Right lung (tissue), 10 donors: ENCODE data around the gene ATP6V1C2. TPM values are rescaled to one million over a fixed set of nuclear protein-coding genes. Genes with fewer than 3 reads are reported as not detected.

ENCODE experiments used
- DNase-seq, 2 donors: peaks; one replicate each; pipeline ENCODE4 v3.0.0-alpha.2; 2013
- long read RNA-seq, 8 donors: transcript quantifications; one replicate each; lab custom pipeline, GENCODE V29; 2026
- polyA plus RNA-seq, 5 donors: library from polyadenylated mRNA; unstranded; fragments of 120-200 nt; gene quantifications; one replicate each; pipeline versions ENCODE4 v1.2.1 to v1.2.3, GENCODE V29; 2013; ENCODE audit warnings: inconsistent platforms in 1 of 5, low replicate concordance in 1 of 5; ENCODE audit not compliant: insufficient read length in 5 of 5, insufficient read depth in 1 of 5

Gene ATP6V1C2, protein sequence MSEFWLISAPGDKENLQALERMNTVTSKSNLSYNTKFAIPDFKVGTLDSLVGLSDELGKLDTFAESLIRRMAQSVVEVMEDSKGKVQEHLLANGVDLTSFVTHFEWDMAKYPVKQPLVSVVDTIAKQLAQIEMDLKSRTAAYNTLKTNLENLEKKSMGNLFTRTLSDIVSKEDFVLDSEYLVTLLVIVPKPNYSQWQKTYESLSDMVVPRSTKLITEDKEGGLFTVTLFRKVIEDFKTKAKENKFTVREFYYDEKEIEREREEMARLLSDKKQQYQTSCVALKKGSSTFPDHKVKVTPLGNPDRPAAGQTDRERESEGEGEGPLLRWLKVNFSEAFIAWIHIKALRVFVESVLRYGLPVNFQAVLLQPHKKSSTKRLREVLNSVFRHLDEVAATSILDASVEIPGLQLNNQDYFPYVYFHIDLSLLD
- 1 to 10 TPM; 2.5 to 3.5 (median 2.9) TPM for polyA plus RNA-seq
- long read RNA-seq, donor 1, partial matches to known transcripts, result 222 of 443 reads
- long read RNA-seq, donor 1, other reads (novel, unspliced or antisense), result 221 of 443 reads
- long read RNA-seq, donor 2, partial matches to known transcripts, result 288 of 377 reads
- long read RNA-seq, donor 2, other reads (novel, unspliced or antisense), result 89 of 377 reads
- long read RNA-seq, donor 3, partial matches to known transcripts, result 150 of 299 reads
- long read RNA-seq, donor 3, other reads (novel, unspliced or antisense), result 149 of 299 reads
- long read RNA-seq, donor 4, partial matches to known transcripts, result 130 of 213 reads
- long read RNA-seq, donor 4, other reads (novel, unspliced or antisense), result 83 of 213 reads
- long read RNA-seq, donor 5, partial matches to known transcripts, result 122 of 344 reads
- long read RNA-seq, donor 5, other reads (novel, unspliced or antisense), result 222 of 344 reads
- long read RNA-seq, donor 6, partial matches to known transcripts, result 170 of 279 reads
- long read RNA-seq, donor 6, other reads (novel, unspliced or antisense), result 109 of 279 reads
- long read RNA-seq, donor 7, result 0 reads
- long read RNA-seq, donor 8, partial matches to known transcripts, result 65 of 125 reads
- long read RNA-seq, donor 8, other reads (novel, unspliced or antisense), result 60 of 125 reads

DNA sequence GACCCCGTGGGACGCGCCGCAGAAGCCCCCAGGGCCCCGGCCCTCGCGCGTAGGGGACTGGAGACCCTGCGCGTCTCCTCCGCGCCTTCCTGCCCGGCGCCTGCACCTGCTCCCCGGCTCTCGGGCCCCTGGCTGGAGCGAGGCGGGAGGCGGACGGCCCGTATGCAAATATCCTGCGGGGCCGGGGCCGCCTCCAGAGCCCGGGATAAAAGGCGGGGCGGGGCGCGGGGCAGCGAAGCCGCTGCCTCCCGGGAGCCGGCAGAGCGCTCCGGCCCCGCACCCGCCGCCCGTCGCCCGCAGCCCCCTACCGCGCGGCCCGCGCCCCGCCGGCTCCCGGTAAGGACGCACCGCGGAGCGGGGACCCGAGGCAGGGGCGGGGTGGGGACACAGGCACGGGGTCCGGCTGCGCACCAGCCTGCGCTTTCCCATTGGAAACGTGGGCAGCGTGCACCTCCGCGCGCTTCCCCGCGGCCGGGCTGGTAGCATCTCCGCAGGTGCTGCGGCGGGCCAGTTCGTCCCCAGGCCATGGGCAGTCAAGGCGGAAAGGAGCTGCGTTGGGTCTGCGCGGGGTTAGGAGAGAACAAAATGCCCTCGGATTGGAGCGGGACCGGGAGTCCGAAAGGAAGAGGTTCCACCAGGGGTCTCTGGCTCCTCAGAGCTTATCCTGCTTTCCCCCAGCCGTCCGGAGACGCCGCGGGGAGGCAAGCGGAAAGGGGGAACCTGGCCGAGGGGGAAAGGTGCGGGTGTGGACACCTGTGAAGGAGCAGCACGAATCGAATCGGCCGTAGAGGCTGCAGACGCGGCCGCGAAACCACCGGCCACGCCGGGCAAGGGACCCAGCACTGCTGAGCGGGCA is at the start of gene ATP6V1C2:
TSS of gene ATP6V1C2 (plus strand) at position 235 of the 856 bp plus-strand sequence. CDS start 1,220 bp downstream, outside the sequence.
- DNase-seq, result peak in 1 of 2 donors; percentile 14

DNA sequence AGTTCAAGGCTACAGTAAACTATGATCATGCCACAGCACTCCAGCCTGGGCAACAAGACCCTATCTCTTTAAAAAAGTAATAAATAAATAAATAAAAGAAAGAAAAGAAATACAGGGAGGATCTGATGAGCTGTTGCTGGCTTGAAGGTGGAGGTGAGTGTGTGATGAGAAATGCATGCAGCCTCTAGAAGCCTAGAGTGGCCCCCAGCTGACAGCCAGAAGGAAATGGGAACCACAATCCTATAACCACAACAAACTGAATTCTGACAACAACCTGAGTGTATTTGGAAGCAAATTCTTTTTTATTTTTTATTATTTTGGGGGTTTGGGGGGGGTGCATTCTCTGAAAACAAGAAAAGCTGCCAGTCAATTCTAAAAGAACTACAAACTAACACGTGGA is 46.3 kb upstream of the ATP6V1C2 start:
- DNase-seq, result no peak

DNA sequence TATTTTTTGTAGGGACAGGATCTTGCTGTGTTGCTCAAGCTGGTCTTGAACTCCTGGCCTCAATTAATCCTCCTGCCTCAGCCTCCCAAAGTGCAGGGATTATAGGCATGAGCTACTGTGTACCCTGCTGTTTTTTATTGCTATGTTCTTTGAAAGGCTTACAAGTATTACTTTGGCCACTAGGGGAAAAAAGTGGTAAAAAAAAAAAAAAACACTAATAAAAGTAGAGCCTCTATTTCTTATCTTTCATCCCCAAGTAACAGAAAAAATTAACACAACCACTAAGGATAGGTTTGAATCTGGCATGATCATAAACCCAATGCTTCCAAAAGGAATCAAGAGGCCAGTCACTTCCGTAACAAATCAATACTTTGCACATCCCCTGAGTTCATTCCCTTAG is 43.2 kb upstream of the ATP6V1C2 start:
- no peak for DNase-seq

DNA sequence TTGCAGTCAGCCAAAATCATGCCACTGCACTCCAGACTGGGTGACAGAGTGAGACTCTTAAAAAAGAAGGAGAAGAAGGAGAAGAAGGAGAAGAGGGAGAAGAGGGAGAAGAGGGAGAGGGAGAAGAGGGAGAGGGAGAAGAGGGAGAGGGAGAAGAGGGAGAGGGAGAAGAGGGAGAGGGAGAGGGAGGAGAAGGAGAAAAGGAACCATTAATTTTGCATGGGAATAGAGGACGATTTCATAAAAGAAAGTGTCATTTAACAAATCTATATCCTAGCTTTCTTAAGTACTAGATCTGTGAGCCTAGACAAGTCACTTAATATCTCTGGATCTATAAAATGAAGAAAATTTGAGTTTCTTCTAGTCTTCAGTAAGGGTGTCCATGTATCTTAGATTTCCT is 41.2 kb upstream of the ATP6V1C2 start:
- no peak for DNase-seq

DNA sequence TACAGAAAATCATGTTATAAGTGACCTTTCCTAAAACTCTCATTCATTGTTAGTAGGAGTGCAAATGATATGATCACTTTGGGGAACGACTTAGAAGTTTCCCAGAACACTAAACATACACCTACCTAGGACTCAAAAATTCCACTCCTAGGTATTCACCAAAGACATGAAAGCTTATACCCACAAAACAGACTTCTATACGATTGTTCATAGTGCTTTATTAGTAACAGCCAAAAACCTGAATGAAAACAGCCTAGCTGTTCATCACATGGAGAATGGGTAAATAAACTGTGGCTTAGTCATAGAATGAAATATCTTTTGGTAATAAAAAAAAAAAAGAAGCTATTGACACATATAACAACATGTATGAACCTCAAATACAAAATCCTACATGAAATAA is 40.5 kb upstream of the ATP6V1C2 start:
- no peak for DNase-seq

DNA sequence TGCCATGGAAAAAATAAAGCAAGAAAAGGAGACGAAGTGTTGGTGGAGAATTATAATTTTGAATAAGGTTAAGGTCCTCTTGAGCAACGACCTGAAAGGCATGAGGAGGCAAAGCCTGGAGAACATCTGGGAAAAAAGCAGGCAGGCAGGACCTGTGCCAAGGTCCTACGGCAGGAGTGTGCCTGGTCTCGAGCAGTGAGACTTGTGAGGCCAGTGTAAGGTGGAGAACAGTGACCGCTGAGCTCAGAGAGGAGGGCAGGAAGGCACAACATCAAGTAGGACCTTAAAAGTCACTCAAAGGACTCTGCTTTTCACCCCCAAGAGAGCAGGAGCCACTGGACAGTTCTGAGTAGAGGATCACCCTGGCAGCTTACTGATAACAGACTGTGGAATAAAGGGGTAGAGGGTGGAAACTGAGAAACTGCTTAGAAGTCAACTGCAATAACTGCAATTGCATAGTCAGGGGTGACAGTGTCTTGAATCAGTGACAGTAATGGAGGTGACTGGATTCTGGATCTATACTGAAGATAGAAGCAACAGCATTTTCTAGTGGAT is 35.2 kb upstream of the ATP6V1C2 start:
- no peak for DNase-seq

DNA sequence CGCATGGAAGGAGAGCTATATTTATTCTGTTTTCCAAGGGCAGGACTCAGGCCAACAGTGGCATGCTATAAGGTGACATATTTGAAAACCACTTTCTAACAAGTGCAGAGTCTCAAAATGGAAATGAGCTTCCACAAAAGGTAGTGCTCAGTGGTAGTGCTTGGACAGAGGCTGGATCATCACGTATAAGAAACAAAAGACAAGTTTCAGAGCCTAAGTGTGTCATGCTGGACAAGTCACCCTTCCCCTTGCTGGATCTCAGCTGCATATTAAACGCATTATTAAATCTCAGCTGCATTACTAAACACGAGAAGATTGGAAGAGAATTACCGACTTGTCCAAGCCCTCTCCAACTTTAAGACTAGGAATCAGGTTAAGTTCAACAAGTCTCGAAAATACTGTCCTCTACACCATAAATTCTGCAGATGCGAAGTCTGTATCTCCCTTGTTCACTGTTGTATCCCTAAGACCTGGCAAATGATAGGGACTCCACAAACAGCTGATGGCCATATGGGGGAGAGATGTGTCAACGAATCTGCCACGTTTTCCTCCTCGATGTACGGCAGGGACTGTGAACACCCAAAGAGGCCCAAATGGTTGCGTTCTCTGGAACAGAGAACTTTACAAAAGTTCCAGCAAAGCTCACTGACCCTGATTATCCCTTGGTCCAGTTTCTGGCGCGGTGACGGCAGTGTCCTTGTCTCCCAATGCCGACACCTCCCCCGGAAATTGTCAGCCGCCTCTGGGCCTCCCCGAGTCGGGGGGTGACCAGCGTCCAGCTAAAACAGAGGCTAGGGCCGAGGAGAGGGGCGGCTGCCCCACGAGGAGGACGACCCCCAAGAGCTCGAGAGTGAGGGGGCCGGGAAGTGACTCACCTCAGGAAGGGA is 32.3 kb upstream of the ATP6V1C2 start:
- DNase-seq, result no peak

DNA sequence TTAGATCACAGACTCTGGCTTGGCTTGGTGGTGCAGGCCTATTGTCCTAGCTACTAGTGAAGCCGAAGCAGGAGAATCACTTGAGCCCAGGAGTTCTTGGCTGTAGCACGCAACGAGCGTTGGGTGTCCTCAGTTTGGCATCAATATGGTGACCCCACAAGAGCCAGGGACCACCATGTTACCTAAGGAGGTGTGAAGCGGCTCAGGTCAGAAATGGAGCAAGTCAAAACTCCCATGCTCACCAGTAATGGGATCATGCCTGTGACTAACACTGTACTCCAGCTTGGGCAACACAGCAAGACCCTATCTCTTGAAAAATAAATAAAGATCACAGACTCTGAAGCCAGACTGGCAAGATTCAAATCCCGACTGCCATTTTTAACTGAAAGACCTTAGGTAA is 29.9 kb upstream of the ATP6V1C2 start:
- DNase-seq, result no peak

DNA sequence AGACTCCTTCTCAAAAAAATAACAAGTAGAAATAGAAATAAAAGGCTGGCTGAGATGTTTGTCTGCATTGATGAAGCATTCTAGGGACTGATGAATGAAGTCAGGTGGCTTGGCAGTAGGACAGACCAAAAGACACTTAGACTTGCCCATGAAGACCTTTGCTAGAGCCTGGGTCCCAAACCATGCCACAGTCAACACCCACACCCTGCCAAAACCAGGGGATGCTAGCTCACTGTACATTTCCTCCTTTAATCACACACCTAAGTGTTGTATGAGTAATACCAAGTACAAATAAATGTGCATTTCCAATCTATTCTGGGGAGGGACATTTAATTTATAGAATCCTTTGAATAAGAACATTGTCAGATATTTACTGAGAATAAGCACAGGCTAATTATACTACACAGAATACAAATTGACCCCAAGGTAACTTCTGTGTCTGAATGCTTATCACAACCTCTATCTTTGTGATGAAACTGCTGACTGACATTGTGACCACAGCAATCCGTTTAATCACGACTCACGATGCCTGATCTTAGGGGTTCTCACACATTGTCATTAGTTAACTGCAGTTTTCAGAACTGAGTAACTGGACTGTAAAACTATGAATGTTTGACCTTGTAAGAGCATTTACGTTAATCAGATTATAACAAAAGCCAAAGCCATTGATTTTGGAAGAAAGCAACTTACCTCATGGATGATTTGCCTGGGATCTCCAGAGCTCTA is 21.2 kb upstream of the ATP6V1C2 start:
- no peak for DNase-seq

DNA sequence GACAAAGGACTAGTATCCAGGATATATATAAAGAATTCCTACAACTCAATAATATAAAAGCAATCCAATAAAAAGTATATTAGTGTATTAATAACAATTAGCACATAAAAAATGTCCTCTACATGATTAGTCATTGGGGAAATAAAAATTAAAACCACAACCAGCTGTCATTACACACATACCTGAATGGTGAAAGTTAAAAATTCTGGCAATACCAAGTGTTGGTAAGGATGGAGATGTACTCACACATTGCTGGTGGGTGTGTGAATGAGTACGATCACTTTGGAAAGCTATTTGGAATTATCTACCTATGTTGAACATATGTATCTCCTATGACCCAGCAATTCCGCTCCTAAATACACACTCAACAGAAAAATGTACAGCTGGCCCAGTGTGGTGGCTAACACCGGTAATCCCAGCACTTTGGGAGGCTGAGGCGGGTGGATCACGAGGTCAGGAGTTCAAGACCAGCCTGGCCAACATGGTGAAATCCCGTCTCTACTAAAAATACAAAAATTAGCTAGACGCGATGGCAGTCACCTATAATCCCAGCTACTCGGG is 17.3 kb upstream of the ATP6V1C2 start:
- DNase-seq, result no peak

DNA sequence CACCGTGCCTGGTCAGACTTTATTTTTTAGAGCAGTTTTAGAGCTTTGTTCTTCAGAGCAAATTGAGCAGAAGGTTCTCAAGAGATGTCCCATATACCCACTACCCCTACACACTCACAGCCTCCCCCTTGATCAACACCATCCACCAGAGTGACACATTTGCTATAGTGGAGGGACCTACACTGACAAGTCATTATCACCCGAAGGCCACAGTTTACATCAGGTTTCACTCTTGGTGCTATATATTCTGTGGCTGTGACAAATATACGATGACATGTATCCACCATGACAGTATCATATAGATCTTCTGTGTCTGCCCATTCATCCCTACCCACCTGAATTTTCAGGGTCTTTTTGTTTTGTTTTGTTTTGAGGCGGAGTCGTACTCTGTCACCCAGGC is 15.4 kb upstream of the ATP6V1C2 start:
- DNase-seq, result no peak

DNA sequence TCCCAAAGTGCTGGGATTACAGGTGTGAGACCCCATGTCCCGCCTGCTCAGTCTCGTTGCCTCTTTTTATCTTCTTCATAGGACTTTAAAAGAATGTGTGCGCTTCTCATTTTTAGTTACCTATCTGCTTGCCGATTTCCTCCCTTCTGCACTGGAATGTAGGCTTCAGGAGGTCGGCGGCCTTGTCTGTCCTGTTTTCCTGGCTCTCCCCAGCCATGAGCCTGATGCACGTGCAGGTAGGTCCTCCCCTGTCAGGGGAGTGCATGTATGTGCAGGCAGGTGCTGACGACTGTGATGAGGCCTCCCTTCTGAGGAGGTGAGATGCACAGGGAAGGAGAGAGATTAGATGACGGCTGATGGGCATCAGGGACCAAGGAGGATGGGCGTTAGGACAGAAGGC is 13.6 kb upstream of the ATP6V1C2 start:
- no peak for DNase-seq

DNA sequence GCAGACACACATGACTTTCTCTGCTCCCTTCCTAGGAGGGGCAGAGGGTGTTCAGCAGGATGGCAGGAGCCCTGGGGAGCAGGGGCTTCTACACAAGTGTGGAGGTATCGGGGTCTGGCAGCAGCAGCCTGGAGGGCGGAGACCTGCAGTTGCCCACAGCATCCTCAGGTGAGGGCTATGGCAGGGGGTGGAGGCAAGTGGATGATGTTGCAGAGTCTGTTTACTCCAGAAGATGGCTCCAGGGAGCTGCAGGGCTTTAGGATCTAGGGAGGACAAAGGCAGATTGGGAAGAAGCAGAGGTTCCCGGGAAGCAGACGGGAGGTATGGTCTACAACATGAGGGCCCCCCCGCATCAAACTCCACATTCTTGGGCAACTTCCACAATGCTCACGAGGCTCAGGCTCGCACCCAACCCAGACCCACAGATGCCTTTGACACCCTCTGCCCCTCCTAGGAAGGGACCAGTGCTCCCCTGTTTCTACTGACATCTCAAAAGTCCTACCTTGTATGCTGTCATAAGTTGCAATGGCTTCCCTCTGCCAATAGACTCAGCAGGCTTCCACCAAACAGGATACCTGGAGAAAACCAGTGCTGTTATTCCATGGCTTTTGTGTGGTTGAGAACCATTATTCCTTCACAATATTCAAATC is 12.0 kb upstream of the ATP6V1C2 start:
- DNase-seq, result no peak

DNA sequence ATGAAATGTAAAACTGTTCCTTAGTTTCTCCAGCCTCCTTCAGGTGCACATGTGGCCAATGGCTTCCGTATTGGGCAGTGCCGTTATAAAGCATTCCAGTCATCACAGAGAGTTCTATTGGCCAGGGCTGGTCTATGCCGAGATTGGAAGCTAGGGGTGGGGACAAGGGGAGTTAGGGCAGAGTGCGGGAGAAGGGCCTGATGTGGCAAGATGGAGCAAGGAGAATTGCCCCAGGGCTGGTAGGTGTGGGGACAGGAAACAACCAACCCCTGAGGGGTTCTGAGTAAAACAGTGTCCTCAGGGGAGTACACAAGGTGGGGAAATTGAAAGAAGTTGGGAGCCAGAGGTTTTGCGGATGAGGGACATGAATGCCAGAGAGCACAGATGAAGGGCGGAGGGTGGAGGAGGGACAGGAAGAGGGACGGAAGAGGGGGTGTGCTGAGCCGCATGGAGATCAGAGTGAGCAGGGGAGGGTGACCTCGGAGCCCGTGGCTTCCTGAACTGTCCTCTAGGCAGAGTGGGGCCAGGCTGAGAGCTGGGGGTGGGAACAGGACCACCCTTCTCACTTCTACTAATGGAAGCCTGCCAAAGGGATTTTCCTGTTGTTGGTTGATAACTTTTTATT is 9.1 kb upstream of the ATP6V1C2 start:
- no peak for DNase-seq

DNA sequence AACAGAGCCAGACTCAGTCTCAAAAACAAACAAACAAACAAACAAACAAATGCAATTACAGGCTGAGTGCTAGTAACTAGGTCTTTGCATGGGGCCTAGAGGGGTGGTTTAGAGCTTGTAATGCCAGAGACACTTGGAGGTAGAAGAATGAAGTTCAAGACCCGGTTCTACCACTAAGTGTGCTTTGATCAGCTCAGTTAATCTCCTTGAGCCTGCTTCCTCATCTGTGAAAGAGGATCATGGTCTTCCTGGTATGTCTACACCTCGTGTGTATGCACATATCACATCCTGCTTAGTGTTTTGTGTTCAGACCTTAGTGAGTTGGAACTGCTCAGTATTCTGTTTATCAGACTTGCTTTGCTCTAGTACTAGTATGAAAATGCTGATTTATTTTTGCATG is 4.8 kb upstream of the ATP6V1C2 start:
- no peak for DNase-seq

DNA sequence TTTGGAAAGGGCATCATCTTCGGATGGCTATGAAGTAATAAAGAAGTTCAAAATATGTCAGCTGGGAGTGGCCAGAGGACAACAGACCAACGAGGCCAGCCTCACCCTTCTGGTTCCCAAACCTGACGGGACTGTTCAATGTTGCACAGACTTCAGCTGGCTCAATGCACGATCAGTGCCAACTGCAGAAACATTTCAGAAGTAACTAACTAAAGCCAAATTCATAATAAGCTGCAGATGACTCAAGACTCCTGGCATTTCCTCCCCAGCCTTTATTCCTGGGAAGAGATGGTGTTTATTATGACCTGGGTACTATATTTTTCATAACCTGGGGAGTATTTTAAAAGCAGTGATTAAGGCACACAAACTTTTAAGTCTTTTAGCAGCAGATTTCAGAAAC is 3.8 kb upstream of the ATP6V1C2 start:
- no peak for DNase-seq

DNA sequence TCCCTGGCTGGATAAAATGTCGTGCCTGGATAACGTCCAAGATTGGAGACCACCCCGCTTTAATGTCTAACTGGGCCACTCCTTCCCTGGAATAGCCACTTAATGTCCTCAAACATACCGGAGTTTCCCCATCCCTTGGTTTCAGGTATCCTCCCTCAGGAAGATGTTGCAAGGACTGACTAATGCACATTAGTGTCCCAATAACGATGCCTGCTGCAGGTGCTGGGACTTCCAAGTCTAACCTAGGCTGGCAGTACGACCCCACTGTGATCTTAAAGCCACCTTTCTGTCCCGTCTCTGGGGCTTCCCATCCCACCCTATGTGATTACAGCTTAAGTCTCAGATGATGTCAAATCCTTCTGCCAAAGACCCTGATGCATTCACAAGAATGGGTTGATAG is 1.1 kb upstream of the ATP6V1C2 start:
- no peak for DNase-seq

DNA sequence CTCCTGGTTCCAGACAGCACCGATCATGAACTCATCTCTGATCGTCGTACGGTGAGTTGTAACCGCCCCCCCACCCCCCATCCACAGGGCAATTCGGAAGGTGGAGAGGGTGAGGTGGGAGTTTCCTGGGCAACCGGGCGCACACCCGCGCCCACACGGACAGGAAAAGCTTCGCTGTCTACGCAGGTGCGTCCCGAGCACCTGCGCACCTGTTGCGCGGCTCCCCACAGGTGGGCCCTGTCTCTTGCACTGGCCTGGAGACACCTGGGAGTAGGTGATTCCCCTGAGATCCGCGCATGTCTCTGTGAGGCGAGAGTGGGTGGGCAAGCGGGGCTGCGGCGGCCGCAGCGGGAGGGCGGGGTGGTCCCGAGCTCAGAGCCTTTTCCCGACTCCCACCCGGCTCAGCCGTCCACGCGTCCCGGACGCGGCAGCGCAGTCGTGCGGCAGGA is 459 bp upstream of the ATP6V1C2 start:
- DNase-seq, result no peak
